Measurements from ENCODE around the gene RAPGEF5. TPM values are rescaled to one million over a fixed set of nuclear protein-coding genes. Genes with fewer than 3 reads are reported as not detected.

The RAPGEF5 gene
- total RNA-seq, 6 experiments from 2014 or later = 15.5 to 56.4 (median 27.1) TPM

- 73% methylated on average over 4 of the region's 4 CpGs for WGBS (ENCODE audit: insufficient coverage, low coverage, low lambda C conversion rate, missing lambda C conversion rate)
- H3K27ac ChIP-seq = no peak overlapping the region
- no peaks in the 10 kb centered on the region for H3K4me1 ChIP-seq
- ATAC-seq (peak in 1 of 4 donors; percentile 27), DNase-seq (no peak)
- H3K36me3 ChIP-seq = peaks cover 0 to 2% (median 0%) of the 10 kb centered on the region in 4 donors
- H3K9me3 ChIP-seq = no peaks in the 10 kb centered on the region
- TF ChIP-seq CTCF (IDR thresholded peaks at IDR 0.05) (no peak), POLR2A (IDR thresholded peaks at IDR 0.05) (no peak)
- no peaks in the 10 kb centered on the region for H3K27me3 ChIP-seq
- no peak overlapping the region for H3K4me3 ChIP-seq
- intact Hi-C loops (cut with DNase I) = no loop called here
Observed at GRCh38 chr7:22295402-22296264, 61.3 kb downstream of the RAPGEF5 start.

GRCh38 chr7:22292531-22292930 is 64.4 kb downstream of the RAPGEF5 start:
- WGBS (ENCODE audit: insufficient coverage, low coverage, low lambda C conversion rate, missing lambda C conversion rate) = 65% methylated on average over 3 of the region's 3 CpGs
- no peak overlapping the region for H3K4me3 ChIP-seq
- TF ChIP-seq CTCF (IDR thresholded peaks at IDR 0.05) (no peak), POLR2A (IDR thresholded peaks at IDR 0.05) (no peak)
- no peak overlapping the region for H3K27ac ChIP-seq
- no peaks in the 10 kb centered on the region for H3K9me3 ChIP-seq
- ATAC-seq = no peak
- no peaks in the 10 kb centered on the region for H3K27me3 ChIP-seq
- intact Hi-C loops (cut with DNase I) = no loop called here
- H3K36me3 ChIP-seq = peaks cover 0 to 2% (median 0%) of the 10 kb centered on the region in 4 donors
- no peak for DNase-seq
- H3K4me1 ChIP-seq = no peaks in the 10 kb centered on the region

GRCh38 chr7:22291977-22292376 is 65.0 kb downstream of the RAPGEF5 start:
- ATAC-seq = no peak
- H3K9me3 ChIP-seq = no peaks in the 10 kb centered on the region
- no peak overlapping the region for H3K4me3 ChIP-seq
- WGBS (ENCODE audit: insufficient coverage, low coverage, low lambda C conversion rate, missing lambda C conversion rate) = 83% methylated on average over 2 of the region's 2 CpGs
- DNase-seq = no peak
- TF ChIP-seq CTCF (IDR thresholded peaks at IDR 0.05) (no peak), POLR2A (IDR thresholded peaks at IDR 0.05) (no peak)
- H3K4me1 ChIP-seq = no peaks in the 10 kb centered on the region
- H3K27ac ChIP-seq = no peak overlapping the region
- intact Hi-C loops (cut with DNase I) = no loop called here
- peaks cover 0 to 2% (median 0%) of the 10 kb centered on the region in 4 donors for H3K36me3 ChIP-seq
- H3K27me3 ChIP-seq = no peaks in the 10 kb centered on the region

GRCh38 chr7:22288202-22288601 is 68.8 kb downstream of the RAPGEF5 start:
- H3K27ac ChIP-seq = no peak overlapping the region
- ATAC-seq (no peak), DNase-seq (no peak)
- no peaks in the 10 kb centered on the region for H3K4me1 ChIP-seq
- peaks cover 0 to 2% (median 0%) of the 10 kb centered on the region in 4 donors for H3K36me3 ChIP-seq
- no peaks in the 10 kb centered on the region for H3K9me3 ChIP-seq
- WGBS (ENCODE audit: insufficient coverage, low coverage, low lambda C conversion rate, missing lambda C conversion rate) = 94% methylated on average over 6 of the region's 6 CpGs
- H3K27me3 ChIP-seq = no peaks in the 10 kb centered on the region
- intact Hi-C loops (cut with DNase I) = no loop called here
- TF ChIP-seq CTCF (IDR thresholded peaks at IDR 0.05) (no peak), POLR2A (IDR thresholded peaks at IDR 0.05) (no peak)
- H3K4me3 ChIP-seq = no peak overlapping the region
